Ectodermal cell (in vitro differentiated cells): ENCODE measurements around the gene ALG12.

Experiments used
- H3K27ac ChIP-seq: 2 replicates; pipeline ENCODE4 v1.7.0; 2013; ENCODE audit warnings: mild to moderate bottlenecking, low read depth, low read length; ENCODE audit not compliant: insufficient read depth, poor library complexity, severe bottlenecking
- H3K27me3 ChIP-seq: 2 replicates; pipeline ENCODE4 v1.7.0; 2013; ENCODE audit warnings: mild to moderate bottlenecking, low read length; ENCODE audit not compliant: insufficient read depth, control insufficient read depth, poor library complexity, severe bottlenecking
- H3K36me3 ChIP-seq: one replicate; pipeline ENCODE4 v1.7.0; 2013; ENCODE audit warnings: low read length; ENCODE audit not compliant: control insufficient read depth, insufficient read depth
- H3K4me1 ChIP-seq: one replicate; pipeline ENCODE4 v1.7.0; 2013; ENCODE audit warnings: low read length; ENCODE audit not compliant: control insufficient read depth, insufficient read depth
- H3K4me3 ChIP-seq: 2 replicates; pipeline ENCODE4 v1.7.0; 2013; ENCODE audit warnings: low read depth, low read length, control low read depth; ENCODE audit not compliant: insufficient read depth
- H3K9me3 ChIP-seq: 2 replicates; pipeline ENCODE4 v1.7.0; 2013; ENCODE audit warnings: mild to moderate bottlenecking, low read length, moderate library complexity; ENCODE audit not compliant: control insufficient read depth
- WGBS, 2 experiments: methylation state at CpG; one replicate each; pipeline ENCODE4 v1.1.7; 2013; ENCODE audit warnings: missing lambda C conversion rate in 2 of 2; 5-methylcytosine and 5-hydroxymethylcytosine counted together

The ALG12 gene

DNA sequence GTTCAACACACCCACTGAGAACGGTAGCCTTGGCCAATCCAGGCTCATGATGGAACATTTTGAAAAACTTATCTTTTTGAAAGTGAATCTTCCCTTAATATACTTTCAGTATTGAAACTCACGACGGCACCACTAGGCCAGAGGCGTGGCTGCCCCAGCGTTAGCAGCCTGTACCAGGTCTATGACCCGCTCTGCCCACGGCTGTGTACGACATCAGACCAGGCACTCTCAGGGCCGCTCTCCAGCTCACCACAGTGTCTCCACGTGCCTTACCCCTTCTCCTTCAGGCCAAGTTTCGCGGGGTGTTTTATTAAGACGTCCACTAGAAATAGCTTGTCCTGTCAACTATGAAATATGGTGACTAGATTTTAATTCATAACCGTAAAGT lies 31.2 kb downstream of the ALG12 start:
- H3K27me3 ChIP-seq = no peaks in the 10 kb centered on the region
- WGBS, 2 experiments = 95 to 97% methylated on average over 14 of the region's 14 CpGs
- H3K27ac ChIP-seq = no peak overlapping the region
- H3K9me3 ChIP-seq = no peaks in the 10 kb centered on the region
- H3K4me3 ChIP-seq = no peak overlapping the region
- no peaks in the 10 kb centered on the region for H3K4me1 ChIP-seq
- H3K36me3 ChIP-seq = peaks cover 57% of the 10 kb centered on the region

DNA sequence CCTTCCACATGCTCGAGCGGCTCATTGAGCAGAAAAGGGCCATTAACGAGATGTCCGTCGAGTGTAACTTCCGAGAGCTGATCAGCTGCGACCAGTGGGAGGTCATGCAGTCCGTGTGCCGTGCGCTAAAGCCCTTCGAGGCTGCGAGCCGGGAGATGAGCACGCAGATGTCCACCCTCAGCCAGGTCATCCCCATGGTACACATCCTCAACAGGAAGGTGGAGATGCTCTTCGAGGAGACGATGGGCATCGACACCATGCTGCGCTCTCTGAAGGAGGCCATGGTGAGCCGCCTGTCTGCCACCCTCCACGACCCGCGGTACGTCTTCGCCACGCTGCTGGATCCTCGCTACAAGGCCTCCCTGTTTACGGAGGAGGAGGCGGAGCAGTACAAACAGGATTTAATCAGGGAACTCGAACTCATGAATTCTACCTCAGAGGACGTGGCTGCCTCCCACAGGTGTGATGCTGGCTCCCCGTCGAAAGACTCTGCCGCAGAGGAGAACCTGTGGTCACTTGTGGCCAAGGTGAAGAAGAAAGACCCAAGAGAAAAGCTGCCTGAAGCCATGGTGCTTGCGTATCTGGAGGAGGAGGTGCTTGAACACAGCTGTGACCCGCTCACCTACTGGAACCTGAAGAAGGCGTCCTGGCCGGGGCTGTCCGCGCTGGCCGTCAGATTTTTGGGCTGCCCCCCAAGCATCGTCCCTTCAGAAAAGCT lies 31.7 kb downstream of the ALG12 start:
- no peak overlapping the region for H3K27ac ChIP-seq
- H3K9me3 ChIP-seq = no peaks in the 10 kb centered on the region
- WGBS, 2 experiments = 96 to 98% methylated on average over 41 of the region's 41 CpGs
- H3K4me3 ChIP-seq = no peak overlapping the region
- no peaks in the 10 kb centered on the region for H3K27me3 ChIP-seq
- no peaks in the 10 kb centered on the region for H3K4me1 ChIP-seq
- peaks cover 56% of the 10 kb centered on the region for H3K36me3 ChIP-seq

DNA sequence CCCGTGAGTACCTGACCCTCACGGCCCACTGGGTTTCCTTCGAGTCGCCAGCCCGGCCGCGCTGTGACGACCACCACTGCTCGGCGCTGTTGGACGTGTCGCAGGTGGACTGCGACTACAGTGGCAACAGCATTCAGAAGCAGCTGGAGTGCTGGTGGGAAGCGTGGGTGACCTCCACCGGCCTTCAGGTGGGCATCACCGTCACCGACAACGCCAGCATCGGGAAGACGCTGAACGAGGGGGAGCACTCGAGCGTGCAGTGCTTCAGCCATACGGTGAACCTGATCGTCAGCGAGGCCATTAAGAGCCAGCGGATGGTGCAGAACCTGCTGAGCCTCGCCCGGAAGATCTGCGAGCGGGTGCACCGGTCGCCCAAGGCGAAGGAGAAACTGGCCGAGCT lies 32.4 kb downstream of the ALG12 start:
- Histone ChIP-seq H3K4me1 (no peaks in the 10 kb centered on the region), H3K4me3 (no peak overlapping the region), H3K27me3 (no peaks in the 10 kb centered on the region), H3K9me3 (no peaks in the 10 kb centered on the region), H3K36me3 (peaks cover 53% of the 10 kb centered on the region), H3K27ac (no peak overlapping the region)
- WGBS, 2 experiments = 96 to 97% methylated on average over 35 of the region's 35 CpGs

DNA sequence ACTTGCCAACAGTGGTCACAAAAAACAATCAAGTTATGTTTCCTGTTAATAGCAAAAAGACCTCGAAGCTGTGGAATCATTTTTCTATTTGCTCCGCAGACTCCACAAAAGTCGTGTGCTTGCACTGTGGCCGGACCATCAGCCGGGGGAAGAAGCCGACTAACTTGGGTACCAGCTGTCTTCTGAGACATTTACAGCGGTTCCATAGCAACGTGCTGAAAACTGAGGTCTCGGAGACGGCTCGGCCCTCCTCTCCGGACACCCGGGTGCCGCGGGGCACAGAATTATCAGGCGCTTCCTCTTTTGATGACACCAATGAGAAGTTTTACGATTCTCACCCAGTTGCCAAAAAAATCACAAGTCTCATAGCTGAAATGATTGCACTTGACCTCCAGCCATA lies 33.0 kb downstream of the ALG12 start:
- H3K27me3 ChIP-seq = no peaks in the 10 kb centered on the region
- 96% methylated on average over 17 of the region's 17 CpGs for WGBS, 2 experiments
- no peaks in the 10 kb centered on the region for H3K4me1 ChIP-seq
- peaks cover 53% of the 10 kb centered on the region for H3K36me3 ChIP-seq
- no peaks in the 10 kb centered on the region for H3K9me3 ChIP-seq
- H3K27ac ChIP-seq = no peak overlapping the region
- H3K4me3 ChIP-seq = no peak overlapping the region

DNA sequence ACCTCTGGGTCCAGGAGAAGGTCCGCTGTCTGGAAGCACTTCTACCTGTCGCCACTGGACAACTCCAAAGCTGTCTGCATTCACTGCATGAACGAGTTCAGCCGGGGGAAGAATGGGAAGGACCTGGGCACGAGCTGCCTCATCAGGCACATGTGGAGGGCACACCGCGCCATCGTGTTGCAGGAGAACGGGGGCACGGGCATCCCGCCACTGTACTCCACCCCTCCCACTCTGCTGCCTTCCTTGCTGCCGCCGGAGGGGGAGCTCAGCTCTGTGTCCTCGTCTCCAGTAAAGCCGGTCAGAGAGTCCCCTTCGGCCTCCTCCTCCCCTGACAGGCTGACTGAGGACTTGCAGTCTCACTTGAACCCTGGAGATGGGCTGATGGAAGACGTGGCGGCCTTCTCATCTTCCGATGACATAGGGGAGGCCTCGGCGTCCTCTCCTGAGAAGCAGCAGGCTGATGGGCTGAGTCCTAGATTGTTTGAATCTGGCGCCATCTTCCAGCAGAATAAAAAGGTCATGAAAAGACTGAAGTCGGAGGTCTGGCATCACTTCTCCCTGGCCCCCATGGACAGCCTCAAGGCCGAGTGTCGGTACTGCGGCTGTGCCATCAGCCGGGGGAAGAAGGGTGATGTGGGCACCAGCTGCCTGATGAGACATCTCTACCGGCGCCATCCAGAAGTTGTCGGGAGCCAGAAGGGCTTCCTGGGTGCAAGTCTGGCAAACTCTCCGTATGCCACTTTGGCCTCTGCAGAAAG lies 33.6 kb downstream of the ALG12 start:
- no peak overlapping the region for H3K4me3 ChIP-seq
- no peaks in the 10 kb centered on the region for H3K4me1 ChIP-seq
- H3K27ac ChIP-seq = no peak overlapping the region
- 93% methylated on average over 31 of the region's 31 CpGs for WGBS, 2 experiments
- H3K27me3 ChIP-seq = no peaks in the 10 kb centered on the region
- peaks cover 50% of the 10 kb centered on the region for H3K36me3 ChIP-seq
- H3K9me3 ChIP-seq = no peaks in the 10 kb centered on the region

DNA sequence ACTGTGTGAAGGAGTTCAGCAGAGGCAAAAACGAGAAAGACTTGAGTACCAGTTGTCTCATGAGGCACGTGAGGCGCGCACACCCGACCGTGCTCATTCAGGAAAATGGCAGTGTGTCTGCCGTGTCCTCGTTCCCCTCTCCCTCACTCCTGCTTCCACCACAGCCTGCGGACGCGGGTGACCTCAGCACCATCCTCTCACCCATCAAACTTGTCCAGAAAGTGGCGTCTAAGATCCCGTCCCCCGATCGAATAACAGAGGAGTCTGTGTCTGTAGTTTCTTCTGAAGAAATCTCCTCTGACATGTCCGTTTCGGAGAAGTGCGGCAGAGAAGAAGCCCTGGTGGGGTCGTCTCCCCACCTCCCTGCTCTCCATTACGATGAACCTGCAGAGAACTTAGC lies 34.2 kb downstream of the ALG12 start:
- H3K27me3 ChIP-seq = no peaks in the 10 kb centered on the region
- H3K4me1 ChIP-seq = no peaks in the 10 kb centered on the region
- H3K4me3 ChIP-seq = no peak overlapping the region
- 96 to 97% methylated on average over 20 of the region's 20 CpGs for WGBS, 2 experiments
- peaks cover 44% of the 10 kb centered on the region for H3K36me3 ChIP-seq
- no peak overlapping the region for H3K27ac ChIP-seq
- no peaks in the 10 kb centered on the region for H3K9me3 ChIP-seq

DNA sequence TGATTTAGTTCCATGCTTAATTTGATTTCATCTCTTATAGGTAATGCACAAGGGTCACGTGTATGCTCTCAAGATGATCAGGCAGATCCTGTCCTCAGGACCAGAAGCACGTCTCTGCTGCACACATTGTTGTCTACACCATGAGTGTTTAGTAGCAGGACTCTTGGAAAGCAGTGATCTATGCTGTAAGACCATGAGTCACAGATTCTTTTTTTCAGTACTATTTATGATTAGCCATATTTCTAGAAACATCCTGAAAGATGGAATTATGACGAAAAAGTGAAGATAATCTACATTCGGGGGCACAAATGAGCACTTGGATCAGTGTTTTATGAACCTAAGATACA lies 35.0 kb downstream of the ALG12 start:
- no peaks in the 10 kb centered on the region for H3K9me3 ChIP-seq

DNA sequence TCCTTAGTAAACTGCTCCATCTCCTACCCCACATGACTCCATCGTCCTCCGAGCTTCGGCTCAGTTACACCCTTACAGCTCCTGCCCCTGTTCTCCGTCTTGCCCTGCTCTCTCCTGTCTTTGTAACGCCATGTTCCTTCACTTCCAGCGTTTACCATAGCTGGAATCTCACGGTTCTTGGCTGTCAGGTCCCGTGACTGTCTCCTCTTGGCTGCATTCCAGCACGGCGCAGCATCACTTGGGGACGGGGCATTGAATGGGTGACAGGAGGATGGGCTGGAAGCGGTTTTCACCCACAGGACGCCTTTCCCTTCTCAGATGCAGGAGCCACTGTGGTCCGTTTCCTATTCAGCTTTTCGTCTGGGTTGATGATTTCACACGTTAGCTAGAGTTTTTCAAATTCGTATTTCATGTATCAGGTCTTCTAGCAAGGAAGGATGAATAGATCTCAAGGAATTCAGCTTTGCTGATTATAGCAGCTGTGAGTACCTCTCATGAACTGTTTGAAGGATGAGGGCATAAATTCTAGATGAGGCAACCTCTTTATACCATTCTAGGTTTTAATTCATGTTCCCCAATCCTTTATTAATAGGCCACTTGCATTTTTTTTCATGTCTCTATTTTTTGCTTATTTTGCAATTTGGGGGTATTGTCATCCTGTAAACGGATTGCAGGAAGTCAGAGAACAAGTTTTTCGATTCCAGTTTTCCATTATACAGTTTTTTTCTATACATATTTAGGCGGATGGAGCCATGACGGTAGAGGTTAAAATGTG lies 35.5 kb downstream of the ALG12 start:
- Histone ChIP-seq H3K4me3 (no peak overlapping the region), H3K27me3 (no peaks in the 10 kb centered on the region), H3K36me3 (peaks cover 37% of the 10 kb centered on the region), H3K27ac (no peak overlapping the region), H3K9me3 (no peaks in the 10 kb centered on the region), H3K4me1 (no peaks in the 10 kb centered on the region)
- 88 to 93% methylated on average over 20 to 21 of the region's 21 CpGs for WGBS, 2 experiments

More for the DNA sequence above, 35.0 kb downstream of the ALG12 start:
- Histone ChIP-seq H3K27me3 (no peaks in the 10 kb centered on the region), H3K4me1 (no peaks in the 10 kb centered on the region), H3K4me3 (no peak overlapping the region), H3K36me3 (peaks cover 37% of the 10 kb centered on the region), H3K27ac (no peak overlapping the region)
- 96 to 97% methylated on average over 4 of the region's 4 CpGs for WGBS, 2 experiments

DNA sequence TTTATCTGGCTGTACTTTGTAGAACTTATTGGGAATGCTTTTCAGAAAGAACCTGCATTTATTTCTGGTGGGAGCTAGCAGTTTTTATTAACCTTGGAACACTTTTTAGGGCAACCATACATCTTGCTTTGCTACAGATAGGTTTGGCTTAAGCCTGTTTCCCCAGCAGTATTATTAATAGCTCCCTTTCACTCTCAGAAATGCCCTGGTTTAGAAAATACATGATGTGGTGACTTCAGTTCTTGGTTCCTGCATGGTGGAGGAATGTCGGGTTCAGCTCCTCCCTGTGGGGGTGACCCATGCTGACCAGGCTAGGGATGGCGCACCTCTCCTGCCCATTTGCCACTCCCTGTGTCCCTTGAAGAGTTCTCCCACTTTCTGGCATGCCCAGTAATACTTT lies 36.4 kb downstream of the ALG12 start:
- no peak overlapping the region for H3K27ac ChIP-seq
- H3K36me3 ChIP-seq = peaks cover 33% of the 10 kb centered on the region

DNA sequence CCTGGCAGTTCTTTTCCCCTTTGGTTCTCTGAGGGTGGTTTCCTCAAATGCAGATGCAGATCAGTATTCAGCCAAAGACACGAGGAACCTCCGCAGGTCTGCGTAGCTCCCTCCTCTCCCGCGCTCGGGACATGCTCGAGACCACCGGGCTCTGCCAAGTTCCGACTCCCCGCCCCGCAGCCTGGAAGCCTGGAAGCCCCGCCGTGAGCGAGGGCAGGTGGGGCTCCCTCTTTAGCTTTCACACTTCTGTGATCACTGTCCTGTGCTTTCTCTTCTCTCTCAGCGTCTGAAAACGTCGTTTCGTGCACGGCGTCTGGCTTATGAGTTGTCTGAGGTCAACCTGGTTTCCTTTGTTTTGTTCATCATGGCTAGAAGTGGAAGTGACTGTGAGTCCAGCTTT lies 38.0 kb downstream of the ALG12 start:
- Histone ChIP-seq H3K27me3 (no peaks in the 10 kb centered on the region), H3K27ac (no peak overlapping the region)
- 73 to 77% methylated on average over 20 of the region's 20 CpGs for WGBS, 2 experiments

More for the DNA sequence above, 36.4 kb downstream of the ALG12 start:
- Histone ChIP-seq H3K4me3 (no peak overlapping the region), H3K4me1 (no peaks in the 10 kb centered on the region), H3K27me3 (no peaks in the 10 kb centered on the region), H3K9me3 (no peaks in the 10 kb centered on the region)
- WGBS, 2 experiments = 97 to 98% methylated on average over 2 of the region's 2 CpGs

More for the DNA sequence above, 38.0 kb downstream of the ALG12 start:
- H3K4me1 ChIP-seq = no peaks in the 10 kb centered on the region
- no peaks in the 10 kb centered on the region for H3K9me3 ChIP-seq
- peaks cover 18% of the 10 kb centered on the region for H3K36me3 ChIP-seq
- no peak overlapping the region for H3K4me3 ChIP-seq
